ENCODE measurements around the gene ATP13A5. TPM values are rescaled to one million over a fixed set of nuclear protein-coding genes. Genes with fewer than 3 reads are reported as not detected.

The ATP13A5 gene
- total and polyA plus RNA-seq, 4 donors = not detected

GRCh38 chr3:193261970-193262369, 116.6 kb downstream of the ATP13A5 start:
- H3K9me3 ChIP-seq (ENCODE audit: control insufficient read depth, low read length) = no peaks in the 10 kb centered on the region
- no peak overlapping the region for H3K27ac ChIP-seq (ENCODE audit: low read depth in 1 of 2, low read length in 2 of 2)
- no peaks in the 10 kb centered on the region for H3K27me3 ChIP-seq (ENCODE audit: control insufficient read depth in 1 of 2, insufficient read depth in 2 of 2, low read length in 1 of 2)
- H3K36me3 ChIP-seq (ENCODE audit: control insufficient read depth in 1 of 2, insufficient read depth in 2 of 2, low read length in 1 of 2) = no peaks in the 10 kb centered on the region
- no peaks in the 10 kb centered on the region for H3K4me1 ChIP-seq (ENCODE audit: control insufficient read depth in 1 of 2, insufficient read depth in 2 of 2, low read length in 2 of 2)
- ATAC-seq (ENCODE audit: low FRiP score) = peak; percentile 36
- 89 to 98% methylated on average over 1 of the region's 1 CpG for WGBS, 2 donors
- H3K4me3 ChIP-seq (ENCODE audit: low read length in 2 of 2) = no peak overlapping the region
- intact Hi-C loops (cut with DNase I) = no loop called here
- no peak for DNase-seq

GRCh38 chr3:193253986-193254660, 124.4 kb downstream of the ATP13A5 start:
- intact Hi-C loops (cut with DNase I) = no loop called here
- H3K4me1 ChIP-seq (ENCODE audit: control insufficient read depth in 1 of 2, insufficient read depth in 2 of 2, low read length in 2 of 2) = no peaks in the 10 kb centered on the region
- H3K27ac ChIP-seq (ENCODE audit: low read depth in 1 of 2, low read length in 2 of 2) = no peak overlapping the region
- H3K27me3 ChIP-seq (ENCODE audit: control insufficient read depth in 1 of 2, insufficient read depth in 2 of 2, low read length in 1 of 2) = no peaks in the 10 kb centered on the region
- ATAC-seq (ENCODE audit: low FRiP score) = no peak
- no peak for DNase-seq
- H3K4me3 ChIP-seq (ENCODE audit: low read length in 2 of 2) = no peak overlapping the region
- WGBS, 2 donors = 42 to 59% methylated on average over 3 of the region's 3 CpGs
- peaks cover 11% of the 10 kb centered on the region for H3K9me3 ChIP-seq (ENCODE audit: control insufficient read depth, low read length)
- H3K36me3 ChIP-seq (ENCODE audit: control insufficient read depth in 1 of 2, insufficient read depth in 2 of 2, low read length in 1 of 2) = no peaks in the 10 kb centered on the region

- Histone ChIP-seq H3K27me3 (ENCODE audit: control insufficient read depth in 1 of 2, insufficient read depth in 2 of 2, low read length in 1 of 2) (no peaks in the 10 kb centered on the region), H3K4me1 (ENCODE audit: control insufficient read depth in 1 of 2, insufficient read depth in 2 of 2, low read length in 2 of 2) (no peaks in the 10 kb centered on the region), H3K36me3 (ENCODE audit: control insufficient read depth in 1 of 2, insufficient read depth in 2 of 2, low read length in 1 of 2) (no peaks in the 10 kb centered on the region), H3K27ac (ENCODE audit: low read depth in 1 of 2, low read length in 2 of 2) (no peak overlapping the region), H3K4me3 (ENCODE audit: low read length in 2 of 2) (no peak overlapping the region), H3K9me3 (ENCODE audit: control insufficient read depth, low read length) (peaks cover 11% of the 10 kb centered on the region)
- intact Hi-C loops (cut with DNase I) = no loop called here
- WGBS, 2 donors = 85 to 86% methylated on average over 4 of the region's 4 CpGs
- DNase-seq (no peak), ATAC-seq (ENCODE audit: low FRiP score) (no peak)
Observed at GRCh38 chr3:193250492-193250891, 128.1 kb downstream of the ATP13A5 start.

GRCh38 chr3:193248848-193249468, 129.6 kb downstream of the ATP13A5 start:
- Histone ChIP-seq H3K27me3 (ENCODE audit: control insufficient read depth in 1 of 2, insufficient read depth in 2 of 2, low read length in 1 of 2) (no peaks in the 10 kb centered on the region), H3K9me3 (ENCODE audit: control insufficient read depth, low read length) (peaks cover 11% of the 10 kb centered on the region), H3K36me3 (ENCODE audit: control insufficient read depth in 1 of 2, insufficient read depth in 2 of 2, low read length in 1 of 2) (no peaks in the 10 kb centered on the region), H3K27ac (ENCODE audit: low read depth in 1 of 2, low read length in 2 of 2) (no peak overlapping the region), H3K4me1 (ENCODE audit: control insufficient read depth in 1 of 2, insufficient read depth in 2 of 2, low read length in 2 of 2) (no peaks in the 10 kb centered on the region), H3K4me3 (ENCODE audit: low read length in 2 of 2) (no peak overlapping the region)
- ATAC-seq (ENCODE audit: low FRiP score) (no peak), DNase-seq (no peak)
- 96 to 97% methylated on average over 2 of the region's 2 CpGs for WGBS, 2 donors
- intact Hi-C loops (cut with DNase I) = no loop called here

- Histone ChIP-seq H3K4me1 (ENCODE audit: control insufficient read depth in 1 of 2, insufficient read depth in 2 of 2, low read length in 2 of 2) (no peaks in the 10 kb centered on the region), H3K27ac (ENCODE audit: low read depth in 1 of 2, low read length in 2 of 2) (no peak overlapping the region), H3K9me3 (ENCODE audit: control insufficient read depth, low read length) (no peaks in the 10 kb centered on the region), H3K36me3 (ENCODE audit: control insufficient read depth in 1 of 2, insufficient read depth in 2 of 2, low read length in 1 of 2) (no peaks in the 10 kb centered on the region), H3K4me3 (ENCODE audit: low read length in 2 of 2) (no peak overlapping the region), H3K27me3 (ENCODE audit: control insufficient read depth in 1 of 2, insufficient read depth in 2 of 2, low read length in 1 of 2) (no peaks in the 10 kb centered on the region)
- intact Hi-C loops (cut with DNase I) = no loop called here
- WGBS, 2 donors = 92 to 95% methylated on average over 3 of the region's 3 CpGs
- ATAC-seq (ENCODE audit: low FRiP score) (no peak), DNase-seq (no peak)
Observed at GRCh38 chr3:193243571-193243970, 135.0 kb downstream of the ATP13A5 start.

GRCh38 chr3:193241716-193242115, 136.8 kb downstream of the ATP13A5 start:
- Histone ChIP-seq H3K4me1 (ENCODE audit: control insufficient read depth in 1 of 2, insufficient read depth in 2 of 2, low read length in 2 of 2) (no peaks in the 10 kb centered on the region), H3K27ac (ENCODE audit: low read depth in 1 of 2, low read length in 2 of 2) (peak overlapping the region in 1 of 2 donors; percentile 74), H3K4me3 (ENCODE audit: low read length in 2 of 2) (peak overlapping the region in 1 of 2 donors; percentile 1), H3K9me3 (ENCODE audit: control insufficient read depth, low read length) (no peaks in the 10 kb centered on the region), H3K36me3 (ENCODE audit: control insufficient read depth in 1 of 2, insufficient read depth in 2 of 2, low read length in 1 of 2) (no peaks in the 10 kb centered on the region), H3K27me3 (ENCODE audit: control insufficient read depth in 1 of 2, insufficient read depth in 2 of 2, low read length in 1 of 2) (no peaks in the 10 kb centered on the region)
- DNase-seq = no peak
- WGBS, 2 donors = 32 to 35% methylated on average over 11 of the region's 11 CpGs
- intact Hi-C loops (cut with DNase I) = no loop called here
- ATAC-seq (ENCODE audit: low FRiP score) = no peak

GRCh38 chr3:193240850-193241706, 137.5 kb downstream of the ATP13A5 start, which contains the start of gene PLAAT1:
Gene PLAAT1 (plus strand): TSS chr3:193241222. CDS start chr3:193255651, 14,429 bp downstream.
- Histone ChIP-seq H3K4me1 (ENCODE audit: control insufficient read depth in 1 of 2, insufficient read depth in 2 of 2, low read length in 2 of 2) (no peaks in the 10 kb centered on the region), H3K27me3 (ENCODE audit: control insufficient read depth in 1 of 2, insufficient read depth in 2 of 2, low read length in 1 of 2) (no peaks in the 10 kb centered on the region), H3K9me3 (ENCODE audit: control insufficient read depth, low read length) (no peaks in the 10 kb centered on the region), H3K27ac (ENCODE audit: low read depth in 1 of 2, low read length in 2 of 2) (peak within 1 kb of the TSS in 1 of 2 donors; percentile 74), H3K36me3 (ENCODE audit: control insufficient read depth in 1 of 2, insufficient read depth in 2 of 2, low read length in 1 of 2) (no peaks in the 10 kb centered on the region), H3K4me3 (ENCODE audit: low read length in 2 of 2) (peak within 1 kb of the TSS; percentile 1 to 77)
- ATAC-seq (ENCODE audit: low FRiP score) = peak; percentile 74
- 1% methylated on average over 58 to 93 of the region's 93 CpGs for WGBS, 2 donors
- DNase-seq = peak; percentile 68 to 84
- intact Hi-C loops (cut with DNase I) = no loop called here

GRCh38 chr3:193240436-193240849, 138.1 kb downstream of the ATP13A5 start:
- Histone ChIP-seq H3K36me3 (ENCODE audit: control insufficient read depth in 1 of 2, insufficient read depth in 2 of 2, low read length in 1 of 2) (no peaks in the 10 kb centered on the region), H3K4me3 (ENCODE audit: low read length in 2 of 2) (peak overlapping the region; percentile 1 to 77), H3K27ac (ENCODE audit: low read depth in 1 of 2, low read length in 2 of 2) (peak overlapping the region in 1 of 2 donors; percentile 40), H3K27me3 (ENCODE audit: control insufficient read depth in 1 of 2, insufficient read depth in 2 of 2, low read length in 1 of 2) (no peaks in the 10 kb centered on the region), H3K9me3 (ENCODE audit: control insufficient read depth, low read length) (no peaks in the 10 kb centered on the region), H3K4me1 (ENCODE audit: control insufficient read depth in 1 of 2, insufficient read depth in 2 of 2, low read length in 2 of 2) (no peaks in the 10 kb centered on the region)
- intact Hi-C loops (cut with DNase I) = no loop called here
- WGBS, 2 donors = 1 to 2% methylated on average over 9 of the region's 9 CpGs
- no peak for DNase-seq
- ATAC-seq (ENCODE audit: low FRiP score) = peak; percentile 6
